ENCODE results near the gene FYB2. TPM values are rescaled to one million over a fixed set of nuclear protein-coding genes. Genes with fewer than 3 reads are reported as not detected.

Gene FYB2, protein sequence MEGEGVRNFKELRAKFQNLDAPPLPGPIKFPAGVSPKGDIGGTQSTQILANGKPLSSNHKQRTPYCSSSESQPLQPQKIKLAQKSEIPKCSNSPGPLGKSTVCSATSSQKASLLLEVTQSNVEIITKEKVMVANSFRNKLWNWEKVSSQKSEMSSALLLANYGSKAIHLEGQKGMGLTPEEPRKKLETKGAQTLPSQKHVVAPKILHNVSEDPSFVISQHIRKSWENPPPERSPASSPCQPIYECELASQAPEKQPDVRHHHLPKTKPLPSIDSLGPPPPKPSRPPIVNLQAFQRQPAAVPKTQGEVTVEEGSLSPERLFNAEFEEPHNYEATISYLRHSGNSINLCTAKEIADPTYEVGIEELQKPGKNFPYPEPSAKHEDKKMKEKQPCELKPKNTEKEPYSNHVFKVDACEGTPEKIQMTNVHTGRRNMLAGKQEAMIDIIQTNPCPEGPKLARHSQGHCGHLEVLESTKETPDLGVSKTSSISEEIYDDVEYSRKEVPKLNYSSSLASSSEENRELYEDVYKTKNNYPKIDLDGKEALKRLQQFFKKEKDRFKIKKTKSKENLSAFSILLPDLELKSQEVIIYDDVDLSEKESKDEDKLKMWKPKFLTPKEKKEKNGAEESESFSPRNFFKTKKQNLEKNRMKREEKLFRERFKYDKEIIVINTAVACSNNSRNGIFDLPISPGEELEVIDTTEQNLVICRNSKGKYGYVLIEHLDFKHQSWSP
- 0.05 TPM in 1 of 2 replicates, not detected in the other for total RNA-seq

DNA sequence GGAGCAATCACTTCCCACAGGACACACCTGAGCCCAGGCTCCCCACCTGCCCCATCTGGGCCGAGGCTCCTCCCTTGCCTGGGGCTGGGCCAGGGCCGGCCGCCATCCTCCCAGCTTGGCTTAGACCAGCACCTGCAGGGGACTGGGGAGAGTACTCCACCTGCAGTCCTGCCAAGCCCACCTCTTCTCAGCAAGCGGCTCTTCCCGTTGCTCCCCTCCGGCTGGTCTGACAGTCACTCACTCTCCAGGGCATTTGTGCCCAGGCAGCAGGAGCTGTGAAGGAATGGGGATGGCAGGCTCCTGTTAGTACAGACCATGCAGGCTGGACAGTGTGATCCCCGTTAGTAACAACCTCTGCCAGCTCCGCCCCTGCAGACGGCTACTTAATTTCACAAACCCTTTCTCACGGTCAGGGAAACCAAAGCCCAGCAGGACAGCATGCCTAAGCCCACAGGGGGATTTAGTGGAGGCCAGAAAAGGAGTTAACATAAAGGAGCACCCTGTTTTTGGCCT is at the start of gene FYB2:
FYB2 (minus strand) TSS at position 18 of the 513 bp plus-strand sequence. CDS start 114 bp downstream, outside the sequence.
- DNase-seq (ENCODE audit: low read depth), result no peak

- DNase-seq (ENCODE audit: low read depth), result no peak
Observed at GRCh38 chr1:56868761-56869160, 49.6 kb upstream of the FYB2 start.

GRCh38 chr1:56867491-56867890 is 48.3 kb upstream of the FYB2 start:
- DNase-seq (ENCODE audit: low read depth), result no peak

DNA sequence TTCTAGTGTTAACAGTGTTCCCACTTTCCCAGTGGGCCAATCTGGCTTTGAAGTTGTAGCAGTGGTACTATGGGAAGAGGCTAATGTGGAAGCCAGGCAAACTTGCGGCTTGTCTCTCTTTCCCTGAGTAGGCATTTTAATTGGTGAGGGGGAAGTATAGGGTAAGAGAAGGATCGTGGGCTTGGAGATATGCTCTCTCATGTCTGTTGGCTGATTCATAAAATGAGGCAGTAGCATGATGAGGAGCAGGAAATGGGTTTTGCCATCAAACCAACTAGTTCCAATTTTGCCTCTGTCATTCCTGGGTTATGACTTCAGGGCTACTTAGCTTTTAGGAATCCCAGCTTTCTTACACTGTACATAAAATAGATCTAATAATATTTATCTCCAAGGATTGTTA is 47.5 kb upstream of the FYB2 start:
- peak; percentile 16 for DNase-seq (ENCODE audit: low read depth)

GRCh38 chr1:56864430-56864829 is 45.2 kb upstream of the FYB2 start:
- DNase-seq (ENCODE audit: low read depth), result peak; percentile 41

DNA sequence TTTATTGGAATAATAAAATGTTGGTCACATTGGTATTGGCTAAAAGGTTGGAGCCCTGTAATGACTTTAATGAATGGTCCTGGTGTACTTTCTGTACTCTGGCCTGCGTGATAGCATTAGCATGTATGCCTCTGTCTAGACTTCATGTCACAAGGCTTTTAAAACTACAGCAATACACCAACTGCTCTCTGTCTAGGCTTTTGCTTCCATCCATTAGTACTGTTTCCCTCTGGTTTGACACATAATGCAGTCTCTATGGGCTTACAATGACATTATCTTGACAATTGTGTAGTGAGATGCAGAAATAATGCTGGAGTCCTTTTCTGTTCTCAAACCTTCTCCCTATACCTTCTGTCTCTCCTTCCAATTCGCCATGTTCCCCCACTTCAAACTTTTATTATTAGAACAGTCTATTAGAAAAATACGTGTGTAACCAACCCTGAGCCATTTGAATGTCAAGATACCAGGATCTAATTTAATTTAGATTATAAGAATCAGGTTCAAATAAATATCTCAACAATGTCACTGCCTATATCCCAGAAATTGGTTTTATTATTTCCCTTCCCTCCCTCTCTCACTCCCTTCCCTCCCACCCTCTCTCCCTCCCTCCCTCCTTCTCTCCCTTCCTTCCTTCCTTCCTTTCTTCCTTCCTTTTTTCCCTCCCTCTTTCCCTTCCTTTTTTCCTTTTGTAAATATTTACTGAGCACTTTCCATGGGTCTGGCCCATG is 44.2 kb upstream of the FYB2 start:
- no peak for DNase-seq (ENCODE audit: low read depth)

DNA sequence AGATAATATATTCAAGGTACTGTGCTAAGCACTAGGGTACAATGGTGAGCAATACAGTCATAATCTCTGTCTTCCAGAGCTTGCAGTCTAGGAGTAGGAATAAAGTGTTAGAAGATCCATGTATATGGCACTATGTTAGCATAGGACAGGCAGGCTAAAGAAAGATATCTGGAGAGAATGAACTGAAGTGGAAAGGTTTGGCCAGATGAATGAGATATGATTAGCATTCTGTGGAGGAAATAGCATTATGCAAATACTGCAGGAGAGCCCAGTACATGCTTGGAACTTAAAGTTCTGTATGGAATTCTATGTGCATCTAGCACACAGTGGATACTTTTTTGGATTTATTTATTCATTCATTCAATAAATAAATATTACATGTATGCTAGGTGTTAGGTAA is 40.1 kb upstream of the FYB2 start:
- no peak for DNase-seq (ENCODE audit: low read depth)

DNA sequence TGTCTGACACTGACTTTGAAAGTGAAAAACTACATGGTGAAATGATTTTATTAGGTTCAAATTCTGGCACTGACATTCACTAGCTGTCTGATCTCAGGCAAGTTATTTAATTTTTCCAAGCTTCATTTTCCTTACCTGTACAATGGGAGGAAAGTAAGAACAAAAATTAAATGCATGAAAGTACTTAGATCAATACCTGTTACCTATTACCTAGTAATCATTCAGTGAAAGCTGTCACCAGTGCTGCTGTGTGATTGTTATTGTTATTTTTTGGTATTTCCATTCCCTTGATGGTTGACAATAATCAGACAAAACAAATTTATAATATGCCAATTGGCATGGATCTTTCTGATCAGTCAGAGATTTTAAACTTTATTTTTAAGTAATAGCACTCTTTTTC is 37.0 kb upstream of the FYB2 start:
- DNase-seq (ENCODE audit: low read depth), result no peak

- DNase-seq (ENCODE audit: low read depth), result no peak
Observed at GRCh38 chr1:56855190-56855589, 36.0 kb upstream of the FYB2 start.

- no peak for DNase-seq (ENCODE audit: low read depth)
Observed at GRCh38 chr1:56854521-56855099, 35.4 kb upstream of the FYB2 start, which contains the start of gene C8A. C8A (plus strand) TSS chr1:56854797; CDS start chr1:56854902, 105 bp downstream.

- no peak for DNase-seq (ENCODE audit: low read depth)
Observed at GRCh38 chr1:56852476-56852875, 33.3 kb upstream of the FYB2 start.

DNA sequence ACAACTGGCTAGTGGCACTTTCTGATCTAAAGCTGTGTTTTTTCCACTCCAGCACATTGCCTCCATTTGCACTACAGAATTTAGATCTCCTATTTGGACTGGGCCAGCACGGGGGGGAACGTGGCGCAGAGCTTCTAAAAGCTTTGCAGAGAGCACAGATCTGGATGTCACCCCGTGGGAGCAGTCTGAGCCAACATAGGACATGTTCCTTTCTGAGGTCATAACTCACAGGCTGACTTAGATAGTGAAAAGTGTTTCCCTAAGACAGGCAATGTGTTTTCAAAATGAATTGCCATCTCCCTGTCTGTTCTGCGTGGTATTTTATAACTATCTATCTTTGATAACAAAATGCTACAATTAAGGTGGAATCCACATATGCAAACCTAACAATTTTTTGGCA is 31.7 kb upstream of the FYB2 start:
- DNase-seq (ENCODE audit: low read depth), result no peak

GRCh38 chr1:56850411-56850810 is 31.2 kb upstream of the FYB2 start:
- DNase-seq (ENCODE audit: low read depth), result no peak

GRCh38 chr1:56849750-56850149 is 30.5 kb upstream of the FYB2 start:
- no peak for DNase-seq (ENCODE audit: low read depth)

- no peak for DNase-seq (ENCODE audit: low read depth)
Observed at GRCh38 chr1:56845343-56845742, 26.1 kb upstream of the FYB2 start.

GRCh38 chr1:56844545-56845136 is 25.4 kb upstream of the FYB2 start:
- peak; percentile 37 for DNase-seq (ENCODE audit: low read depth)

DNA sequence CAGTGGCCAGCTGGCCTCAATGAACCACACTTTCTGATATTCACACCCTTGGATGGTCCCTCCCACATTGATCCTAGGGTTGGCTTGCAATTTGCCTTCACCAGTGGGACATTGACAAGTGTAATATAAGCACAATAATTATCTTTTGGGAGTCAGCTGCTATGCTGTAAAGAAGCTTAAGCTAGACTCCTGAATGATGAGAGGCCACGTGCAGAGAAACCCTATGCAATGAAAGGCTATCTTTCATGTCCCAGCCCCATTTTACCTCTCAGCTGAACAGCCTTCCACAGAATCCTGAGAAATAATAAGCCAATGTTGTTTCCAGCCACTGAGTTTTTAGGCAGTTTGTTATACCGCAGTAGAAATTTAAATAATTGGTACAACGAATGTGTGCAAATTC is 24.3 kb upstream of the FYB2 start:
- DNase-seq (ENCODE audit: low read depth), result no peak

DNA sequence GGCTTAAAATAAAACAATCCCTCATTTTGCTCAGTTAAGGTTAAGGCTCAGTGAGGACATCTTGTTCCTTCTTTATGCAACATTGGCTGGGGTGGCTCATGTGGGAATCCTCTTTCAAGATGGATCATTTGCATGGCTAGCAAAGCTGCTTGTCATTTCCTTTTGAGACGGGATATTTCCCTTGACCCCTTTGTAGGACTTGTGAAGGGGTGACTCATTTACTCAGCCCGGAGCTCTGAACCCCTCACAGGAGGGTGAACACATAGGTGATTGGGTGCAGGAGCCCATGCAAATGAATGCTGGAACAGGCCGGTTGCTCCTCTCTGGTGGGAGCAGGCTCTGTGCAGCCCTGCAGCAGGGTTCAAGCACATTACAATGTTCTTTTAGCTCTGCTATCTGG is 19.6 kb upstream of the FYB2 start:
- peak; percentile 79 for DNase-seq (ENCODE audit: low read depth)

- DNase-seq (ENCODE audit: low read depth), result peak; percentile 97
Observed at GRCh38 chr1:56837244-56837939, 18.2 kb upstream of the FYB2 start.

DNA sequence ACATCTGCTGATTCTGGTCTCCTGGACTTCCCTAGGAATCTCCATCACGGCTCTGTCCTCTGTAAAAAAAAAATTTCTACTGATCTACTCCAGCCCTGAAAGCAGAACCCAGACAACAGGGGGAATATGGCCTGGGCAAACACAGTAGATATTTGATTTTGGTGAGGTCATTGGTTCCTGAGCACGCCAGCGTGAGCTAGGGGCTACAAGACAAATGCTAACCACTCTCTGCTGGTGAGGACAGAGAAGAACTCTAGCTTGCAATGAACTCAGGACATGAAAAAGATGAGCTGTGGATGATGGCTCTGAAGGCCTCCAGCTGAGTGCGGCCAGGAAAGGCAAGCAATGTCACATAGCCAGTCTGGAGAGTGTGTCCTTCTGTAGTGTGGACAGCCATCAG is 17.2 kb upstream of the FYB2 start:
- DNase-seq (ENCODE audit: low read depth), result no peak

- DNase-seq (ENCODE audit: low read depth), result no peak
Observed at GRCh38 chr1:56835657-56836056, 16.5 kb upstream of the FYB2 start.
